PC-9 (cell line): Measurements from ENCODE around the gene GP2.

Experiments used
- CTCF ChIP-seq: fragments of 200-600 bp; sonication (generic); conservative IDR thresholded peaks from 2 replicates; pipeline ENCODE4 v1.6.1; 2017; ENCODE audit warnings: mixed run types, antibody characterized with exemption, mild to moderate bottlenecking, moderate library complexity
- EZH2 ChIP-seq: fragments of 200-600 bp; sonication (generic); IDR thresholded peaks from 2 replicates; pipeline ENCODE4 v1.8.0; 2017; ENCODE audit warnings: antibody characterized with exemption, low read depth

- TF ChIP-seq CTCF (no peak), EZH2 (no peak)
These were observed 6.7 kb downstream of the GP2 start for GRCh38 chr16:20320592-20320991.
